AG10803 (cell line): Measurements from ENCODE around the gene FRMD4A.

ENCODE experiments used
- DNase-seq: peaks from one replicate; pipeline ENCODE4 v3.0.0; 2010; ENCODE audit warnings: low read depth
- H3K4me3 ChIP-seq: 2 replicates; pipeline ENCODE4 v1.5.1; 2011; ENCODE audit warnings: mild to moderate bottlenecking, low read length, control low read depth
- TF ChIP-seq, protein P1 (sequence below): conservative IDR thresholded peaks from 2 replicates; pipeline ENCODE4 v1.5.1; 2011; ENCODE audit warnings: mild to moderate bottlenecking, low read length, control low read depth, inconsistent platforms

Gene FRMD4A

DNA sequence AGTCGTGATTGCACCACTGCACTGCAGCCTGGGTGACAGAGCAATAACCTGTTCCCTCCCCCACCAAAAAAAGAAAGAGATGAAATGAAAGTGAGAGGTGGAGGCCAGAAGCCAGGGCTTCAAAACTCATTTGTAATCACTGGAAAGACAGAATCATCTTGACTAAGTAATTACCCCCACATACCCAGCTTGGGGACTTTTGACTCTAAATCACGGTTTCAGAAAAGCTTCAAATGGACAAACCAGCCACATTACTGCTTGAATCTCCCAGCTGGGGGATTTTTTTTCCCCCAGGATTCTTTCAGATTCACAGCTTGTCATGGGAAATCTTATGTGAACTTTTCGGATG lies 361.0 kb downstream of the FRMD4A start:
- no peak for DNase-seq
- TF ChIP-seq, protein P1, sequence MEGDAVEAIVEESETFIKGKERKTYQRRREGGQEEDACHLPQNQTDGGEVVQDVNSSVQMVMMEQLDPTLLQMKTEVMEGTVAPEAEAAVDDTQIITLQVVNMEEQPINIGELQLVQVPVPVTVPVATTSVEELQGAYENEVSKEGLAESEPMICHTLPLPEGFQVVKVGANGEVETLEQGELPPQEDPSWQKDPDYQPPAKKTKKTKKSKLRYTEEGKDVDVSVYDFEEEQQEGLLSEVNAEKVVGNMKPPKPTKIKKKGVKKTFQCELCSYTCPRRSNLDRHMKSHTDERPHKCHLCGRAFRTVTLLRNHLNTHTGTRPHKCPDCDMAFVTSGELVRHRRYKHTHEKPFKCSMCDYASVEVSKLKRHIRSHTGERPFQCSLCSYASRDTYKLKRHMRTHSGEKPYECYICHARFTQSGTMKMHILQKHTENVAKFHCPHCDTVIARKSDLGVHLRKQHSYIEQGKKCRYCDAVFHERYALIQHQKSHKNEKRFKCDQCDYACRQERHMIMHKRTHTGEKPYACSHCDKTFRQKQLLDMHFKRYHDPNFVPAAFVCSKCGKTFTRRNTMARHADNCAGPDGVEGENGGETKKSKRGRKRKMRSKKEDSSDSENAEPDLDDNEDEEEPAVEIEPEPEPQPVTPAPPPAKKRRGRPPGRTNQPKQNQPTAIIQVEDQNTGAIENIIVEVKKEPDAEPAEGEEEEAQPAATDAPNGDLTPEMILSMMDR = no peak
- H3K4me3 ChIP-seq = no peak overlapping the region

DNA sequence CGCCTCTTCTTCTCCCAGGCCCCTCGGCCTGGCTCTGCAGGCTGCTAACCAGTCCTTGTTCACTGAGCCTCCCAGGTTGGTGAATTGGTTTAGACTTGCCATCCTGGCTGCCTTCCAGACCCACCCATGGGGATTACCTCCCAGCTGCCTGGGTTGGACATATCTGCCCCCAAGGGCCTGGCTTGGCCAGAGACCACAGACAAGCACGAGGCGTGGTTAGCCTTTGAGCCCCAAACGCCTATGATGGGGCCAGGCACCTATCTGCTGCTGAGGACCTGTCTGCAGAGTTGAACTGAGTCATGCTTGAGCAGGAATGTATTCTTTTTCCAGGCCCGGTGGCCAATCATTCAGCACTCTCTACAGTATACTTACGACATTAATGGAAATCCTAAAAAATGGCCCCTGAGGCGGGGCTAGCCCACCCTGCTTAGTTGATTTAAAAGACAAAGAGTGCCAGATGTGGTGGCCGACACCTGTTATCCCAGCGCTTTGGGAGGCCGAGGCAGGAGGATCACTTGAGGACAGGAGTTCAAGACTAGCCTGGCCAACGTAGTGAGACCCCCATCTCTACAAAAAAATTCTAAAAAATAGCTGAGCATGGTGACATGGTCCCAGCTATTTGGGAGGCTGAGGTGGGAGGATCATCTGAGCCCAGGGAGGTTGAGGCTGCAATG lies 361.5 kb downstream of the FRMD4A start:
- TF ChIP-seq, protein P1 = no peak
- DNase-seq = no peak
- H3K4me3 ChIP-seq = no peak overlapping the region

DNA sequence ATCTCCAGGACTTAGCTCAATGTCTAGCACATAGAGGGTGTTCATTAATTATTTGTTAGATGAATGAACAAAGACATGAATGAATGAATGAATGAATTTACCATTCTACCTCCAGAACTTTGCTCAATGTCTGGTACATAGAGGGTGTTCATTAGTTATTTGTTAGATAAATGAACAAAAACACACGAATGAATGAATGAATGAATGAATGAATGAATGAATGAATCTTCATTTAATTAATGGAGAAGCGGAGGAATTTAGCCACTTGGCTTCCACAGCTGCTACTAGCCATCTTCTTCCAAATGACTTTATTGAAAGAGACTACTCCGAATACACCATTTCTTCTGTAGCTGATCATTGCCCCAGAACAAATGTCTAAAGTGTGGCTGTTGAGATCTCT lies 368.9 kb downstream of the FRMD4A start:
- TF ChIP-seq, protein P1 = no peak
- DNase-seq = no peak
- no peak overlapping the region for H3K4me3 ChIP-seq

DNA sequence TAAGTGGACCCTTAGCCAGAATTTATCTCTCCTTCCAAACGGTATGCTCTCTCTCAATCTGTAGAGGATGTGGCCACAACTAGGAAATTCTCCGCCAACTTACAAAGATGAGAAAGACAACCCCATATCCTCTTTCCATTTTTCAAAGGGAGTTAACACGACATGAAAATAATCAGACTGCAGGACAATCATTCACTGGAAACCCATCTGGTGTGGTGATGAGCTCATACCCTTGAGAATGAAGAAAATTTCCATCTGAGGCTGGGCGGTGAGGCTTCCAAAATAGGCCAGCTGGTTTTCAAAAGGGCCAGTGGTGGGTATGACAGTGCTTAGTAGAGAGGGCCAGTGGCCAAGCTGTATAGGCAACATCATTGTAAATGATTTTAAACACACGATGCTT lies 369.6 kb downstream of the FRMD4A start:
- H3K4me3 ChIP-seq = no peak overlapping the region

DNA sequence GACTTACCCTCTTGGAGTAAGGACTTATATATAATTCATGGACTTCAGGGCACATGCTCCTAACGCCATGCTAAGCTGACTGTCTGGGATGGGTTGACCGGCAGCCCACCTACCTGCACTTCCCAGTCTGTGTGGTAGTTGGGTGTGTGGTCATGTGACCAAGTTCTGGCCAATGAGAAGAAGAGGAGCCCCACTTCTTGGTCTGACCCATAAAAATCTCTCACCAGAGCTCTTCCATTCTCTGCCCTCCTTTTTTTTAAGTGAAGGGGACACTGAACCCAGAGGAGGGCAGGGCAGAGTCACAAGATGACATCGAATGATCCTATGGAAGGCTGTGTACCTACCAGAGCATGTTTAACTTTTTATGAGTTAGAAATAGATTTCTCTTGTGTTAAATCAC lies 370.1 kb downstream of the FRMD4A start:
- DNase-seq = no peak
- no peak overlapping the region for H3K4me3 ChIP-seq
- TF ChIP-seq, protein P1 = no peak

More for the DNA sequence above, 369.6 kb downstream of the FRMD4A start:
- TF ChIP-seq, protein P1 = no peak
- DNase-seq = peak; percentile 97

DNA sequence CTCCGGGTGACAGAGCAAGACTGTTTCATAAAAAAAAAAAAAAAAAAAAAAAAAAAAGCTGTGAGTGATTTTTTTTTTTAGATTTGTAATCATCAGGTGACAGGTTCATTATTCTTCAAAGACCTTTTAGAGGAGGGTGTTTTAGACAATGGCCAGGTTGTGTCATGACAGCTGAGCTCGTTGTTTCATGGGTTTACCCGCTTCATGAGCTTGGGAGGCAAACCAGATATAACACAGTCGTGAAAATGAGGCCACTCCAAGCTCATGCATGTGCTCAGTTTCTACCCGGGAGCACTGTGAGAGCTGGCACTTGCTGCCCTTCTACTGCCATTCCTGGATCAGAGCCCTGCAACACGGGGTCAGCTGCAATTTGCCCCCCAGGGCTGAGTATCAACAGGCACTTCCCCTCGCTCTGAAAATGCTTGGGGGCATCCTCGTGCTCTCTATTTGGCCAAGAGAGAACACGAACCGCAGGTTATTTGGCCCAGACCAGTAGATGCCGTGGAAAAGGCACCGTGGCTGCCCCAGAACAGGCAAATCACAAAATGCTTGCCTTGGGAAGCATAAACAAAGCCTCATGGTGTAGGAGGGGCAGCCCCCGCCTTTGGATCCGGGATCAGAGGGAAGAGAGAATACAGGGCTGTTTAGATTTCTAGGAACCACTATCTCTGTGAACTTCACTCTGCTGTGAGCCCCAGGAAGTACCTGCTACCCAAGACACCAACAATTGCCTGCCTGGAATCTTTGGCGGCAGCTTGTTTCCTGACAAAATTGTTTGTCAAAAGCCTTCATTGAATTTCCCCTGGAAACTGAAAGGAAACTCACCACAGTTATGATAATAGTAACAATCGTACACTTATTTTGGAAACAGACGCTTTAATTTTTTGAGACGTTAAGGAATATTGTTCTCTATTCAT lies 371.0 kb downstream of the FRMD4A start:
- TF ChIP-seq, protein P1 = no peak
- no peak overlapping the region for H3K4me3 ChIP-seq
- DNase-seq = no peak

DNA sequence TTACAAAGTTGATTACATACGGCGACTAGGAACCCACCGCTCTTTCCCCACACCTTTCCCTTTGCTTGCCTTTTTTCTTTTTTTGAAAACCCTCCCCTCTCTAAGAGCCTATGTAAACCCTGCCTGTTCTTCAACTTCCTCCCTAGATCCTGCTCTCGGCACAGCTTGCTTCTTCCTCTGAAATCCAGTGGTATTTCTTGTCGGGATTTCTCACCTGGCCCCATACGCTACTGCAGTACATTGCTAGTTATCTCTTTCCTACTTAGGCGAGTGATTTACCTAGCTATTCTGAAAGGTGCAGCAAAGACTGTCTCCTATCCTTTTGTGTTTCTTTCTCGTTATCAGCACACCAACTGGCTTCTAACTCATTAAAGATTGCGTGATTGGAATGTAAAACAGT lies 372.9 kb downstream of the FRMD4A start:
- TF ChIP-seq, protein P1 = no peak
- DNase-seq = no peak
- H3K4me3 ChIP-seq = no peak overlapping the region
